ENCODE results near the gene PLPP4.

The PLPP4 gene

DNA sequence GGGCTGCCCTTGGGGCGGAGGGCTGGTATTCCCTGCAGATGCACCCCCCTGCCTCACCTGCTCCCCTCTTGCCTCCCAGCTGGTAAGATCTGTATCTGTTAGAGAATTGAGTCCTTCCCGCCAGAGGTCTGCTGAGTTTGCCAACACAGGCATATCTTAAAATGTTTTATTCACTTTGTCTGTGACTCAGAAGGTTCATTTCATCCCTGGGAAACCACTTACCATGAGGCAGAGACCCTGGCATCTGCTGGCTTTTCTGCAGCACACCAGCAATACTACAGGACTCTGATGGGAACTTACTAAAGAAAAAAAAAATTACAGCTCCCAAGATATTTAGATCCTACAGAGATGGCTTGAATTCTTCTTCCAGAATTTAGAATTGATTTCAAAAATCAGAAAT lies 131.3 kb downstream of the PLPP4 start:
- no peak for TF ChIP-seq CTCF (conservative IDR thresholded peaks at IDR 0.05; ENCODE audit: low read depth)
- POLR2A ChIA-PET (ENCODE audit: low non-redundant PET): no interaction called here
- no peak overlapping the region for H3K27ac ChIP-seq
- no peak for DNase-seq (ENCODE audit: low spot score)
- CTCF ChIA-PET: interaction anchor here (0.6 kb wide), 1 partner anchor 45 kb away, joined by 3 read pairs; no protein-coding TSS in a partner anchor

- no peak for TF ChIP-seq CTCF (conservative IDR thresholded peaks at IDR 0.05; ENCODE audit: low read depth)
- POLR2A ChIA-PET (ENCODE audit: low non-redundant PET): no interaction called here
- no peak for DNase-seq (ENCODE audit: low spot score)
- no peak overlapping the region for H3K27ac ChIP-seq
- CTCF ChIA-PET: interaction anchor here (0.6 to 0.8 kb wide), 2 partner anchors 579 to 1080 kb away, joined by 3 to 4 read pairs; no protein-coding TSS in a partner anchor
These were observed 136.7 kb downstream of the PLPP4 start for GRCh38 chr10:120593693-120594092.

- ChIA-PET POLR2A (ENCODE audit: low non-redundant PET) (no interaction called here), CTCF (no interaction called here)
- no peak for DNase-seq (ENCODE audit: low spot score)
- TF ChIP-seq CTCF (conservative IDR thresholded peaks at IDR 0.05; ENCODE audit: low read depth): no peak
- H3K27ac ChIP-seq: no peak overlapping the region
These were observed 140.9 kb downstream of the PLPP4 start for GRCh38 chr10:120597902-120598301.

DNA sequence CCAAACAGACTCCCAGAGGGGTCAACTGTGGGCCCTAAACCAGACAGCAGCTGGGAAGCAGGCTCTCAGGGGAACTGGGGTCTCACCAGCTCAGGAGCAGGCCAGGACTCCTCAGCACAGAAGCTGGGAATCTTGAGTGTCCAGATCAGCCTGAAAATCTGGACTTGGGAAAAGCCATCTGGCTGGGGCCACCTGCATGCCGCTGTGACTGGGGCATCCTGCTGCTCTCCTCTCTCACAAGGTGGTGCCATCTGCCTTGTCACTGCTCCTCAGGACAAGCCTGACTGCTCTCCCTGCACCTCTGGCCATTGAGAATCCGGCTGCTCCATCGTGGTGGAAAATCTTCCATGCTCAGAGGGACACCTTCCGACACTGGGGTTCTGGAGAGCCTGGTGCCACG lies 141.4 kb downstream of the PLPP4 start:
- ChIA-PET CTCF (interaction anchor here (1.0 kb wide), 1 partner anchor 11 kb away, joined by 5 read pairs; no protein-coding TSS in a partner anchor), POLR2A (ENCODE audit: low non-redundant PET) (no interaction called here)
- H3K27ac ChIP-seq: no peak overlapping the region
- DNase-seq (ENCODE audit: low spot score): no peak
- no peak for TF ChIP-seq CTCF (conservative IDR thresholded peaks at IDR 0.05; ENCODE audit: low read depth)

- DNase-seq (ENCODE audit: low spot score): no peak
- ChIA-PET CTCF (interaction anchor here (1.0 to 2.1 kb wide), 2 partner anchors 10 to 176 kb away, joined by 5 to 9 read pairs; no protein-coding TSS in a partner anchor), POLR2A (ENCODE audit: low non-redundant PET) (no interaction called here)
- TF ChIP-seq CTCF (conservative IDR thresholded peaks at IDR 0.05; ENCODE audit: low read depth): no peak
- H3K27ac ChIP-seq: no peak overlapping the region
These were observed 142.2 kb downstream of the PLPP4 start for GRCh38 chr10:120599200-120599724.

- H3K27ac ChIP-seq: no peak overlapping the region
- CTCF ChIA-PET: interaction anchor here (0.6 to 2.1 kb wide), 5 partner anchors 44 to 426 kb away, joined by 3 to 9 read pairs (median 3); no protein-coding TSS in a partner anchor
- DNase-seq (ENCODE audit: low spot score): no peak
These were observed 144.0 kb downstream of the PLPP4 start for GRCh38 chr10:120600871-120601649.

More at GRCh38 chr10:120600871-120601649, 144.0 kb downstream of the PLPP4 start:
- POLR2A ChIA-PET (ENCODE audit: low non-redundant PET): no interaction called here
- no peak for TF ChIP-seq CTCF (conservative IDR thresholded peaks at IDR 0.05; ENCODE audit: low read depth)
